Measurements from ENCODE around the gene ITPK1.

DNA sequence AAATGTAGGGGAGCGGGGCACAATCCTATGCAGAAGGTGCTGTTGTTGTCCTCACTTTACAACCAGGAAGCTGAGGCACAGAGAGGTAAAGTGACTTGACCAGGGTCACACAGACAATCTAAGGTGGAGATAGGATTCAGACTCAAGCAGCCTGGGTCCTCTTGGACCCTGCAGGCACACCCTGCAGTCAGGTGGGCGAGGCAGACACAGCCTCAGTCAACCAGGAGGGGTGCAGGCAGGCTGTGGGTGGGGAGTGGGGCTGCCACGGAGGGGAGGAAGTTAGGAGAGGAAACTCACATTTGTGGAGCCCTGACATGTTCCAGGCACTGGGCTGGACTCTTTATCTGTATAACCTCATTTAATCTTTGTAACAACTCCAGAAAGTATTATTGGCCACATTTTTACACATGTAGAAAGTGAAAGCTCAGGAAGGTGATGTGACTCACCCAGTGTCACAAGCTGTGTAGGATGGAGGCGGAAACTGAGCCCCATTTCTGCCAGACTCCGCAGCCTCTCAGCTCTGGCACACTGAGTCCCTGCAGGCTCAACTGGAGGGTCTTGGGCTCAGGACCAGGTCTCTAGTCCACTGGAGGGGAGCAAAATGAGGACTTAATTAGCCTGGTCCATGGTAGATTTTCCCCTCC lies 217.7 kb downstream of the ITPK1 start:
- TF ChIP-seq, protein P1, sequence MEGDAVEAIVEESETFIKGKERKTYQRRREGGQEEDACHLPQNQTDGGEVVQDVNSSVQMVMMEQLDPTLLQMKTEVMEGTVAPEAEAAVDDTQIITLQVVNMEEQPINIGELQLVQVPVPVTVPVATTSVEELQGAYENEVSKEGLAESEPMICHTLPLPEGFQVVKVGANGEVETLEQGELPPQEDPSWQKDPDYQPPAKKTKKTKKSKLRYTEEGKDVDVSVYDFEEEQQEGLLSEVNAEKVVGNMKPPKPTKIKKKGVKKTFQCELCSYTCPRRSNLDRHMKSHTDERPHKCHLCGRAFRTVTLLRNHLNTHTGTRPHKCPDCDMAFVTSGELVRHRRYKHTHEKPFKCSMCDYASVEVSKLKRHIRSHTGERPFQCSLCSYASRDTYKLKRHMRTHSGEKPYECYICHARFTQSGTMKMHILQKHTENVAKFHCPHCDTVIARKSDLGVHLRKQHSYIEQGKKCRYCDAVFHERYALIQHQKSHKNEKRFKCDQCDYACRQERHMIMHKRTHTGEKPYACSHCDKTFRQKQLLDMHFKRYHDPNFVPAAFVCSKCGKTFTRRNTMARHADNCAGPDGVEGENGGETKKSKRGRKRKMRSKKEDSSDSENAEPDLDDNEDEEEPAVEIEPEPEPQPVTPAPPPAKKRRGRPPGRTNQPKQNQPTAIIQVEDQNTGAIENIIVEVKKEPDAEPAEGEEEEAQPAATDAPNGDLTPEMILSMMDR (IDR thresholded peaks at IDR 0.05; ENCODE audit: extremely low read depth in 1 of 2, insufficient read depth in 1 of 2, low read depth in 1 of 2, low read length in 2 of 2) = no peak
- TF ChIP-seq GATA2 (IDR thresholded peaks at IDR 0.05; ENCODE audit: insufficient read depth, insufficient read length, low read depth, low read length) = no peak
- TF ChIP-seq EZH2 (IDR thresholded peaks at IDR 0.05; ENCODE audit: borderline replicate concordance, low read depth, low read length, severe bottlenecking) = no peak
- no peak for TF ChIP-seq POLR2AphosphoS5 (IDR thresholded peaks at IDR 0.05; ENCODE audit: insufficient read depth, low read depth, low read length)
- TF ChIP-seq POLR2A (IDR thresholded peaks at IDR 0.05; ENCODE audit: low read depth, low read length) = no peak
- no peak for TF ChIP-seq MYC (IDR thresholded peaks at IDR 0.05; ENCODE audit: low read depth, low read length)
- no peak for TF ChIP-seq MAX (IDR thresholded peaks at IDR 0.05; ENCODE audit: insufficient read depth, insufficient read length)
